Neural cell (in vitro differentiated cells): ENCODE measurements around the gene SH3BP5L.

Experiments used
- CTCF ChIP-seq: fragments of 450-650 bp; IDR thresholded peaks from 2 replicates; pipeline ENCODE4 v1.5.1; 2014; ENCODE audit warnings: antibody characterized with exemption, mild to moderate bottlenecking, moderate library complexity; ENCODE audit not compliant: poor library complexity, severe bottlenecking
- EP300 ChIP-seq: fragments of 450-650 bp; conservative IDR thresholded peaks from 2 replicates; pipeline ENCODE4 v1.6.1; 2014; ENCODE audit warnings: antibody characterized with exemption, mild to moderate bottlenecking, moderate library complexity; ENCODE audit not compliant: poor library complexity, severe bottlenecking
- EZH2 ChIP-seq: fragments of 200-600, 300-800 bp; shearing (Covaris generic), sonication (generic); IDR thresholded peaks from 2 replicates; pipeline ENCODE4 v1.6.1; 2014; ENCODE audit warnings: antibody characterized with exemption, low read length, borderline replicate concordance, mild to moderate bottlenecking; ENCODE audit not compliant: insufficient read depth, poor library complexity, severe bottlenecking

DNA sequence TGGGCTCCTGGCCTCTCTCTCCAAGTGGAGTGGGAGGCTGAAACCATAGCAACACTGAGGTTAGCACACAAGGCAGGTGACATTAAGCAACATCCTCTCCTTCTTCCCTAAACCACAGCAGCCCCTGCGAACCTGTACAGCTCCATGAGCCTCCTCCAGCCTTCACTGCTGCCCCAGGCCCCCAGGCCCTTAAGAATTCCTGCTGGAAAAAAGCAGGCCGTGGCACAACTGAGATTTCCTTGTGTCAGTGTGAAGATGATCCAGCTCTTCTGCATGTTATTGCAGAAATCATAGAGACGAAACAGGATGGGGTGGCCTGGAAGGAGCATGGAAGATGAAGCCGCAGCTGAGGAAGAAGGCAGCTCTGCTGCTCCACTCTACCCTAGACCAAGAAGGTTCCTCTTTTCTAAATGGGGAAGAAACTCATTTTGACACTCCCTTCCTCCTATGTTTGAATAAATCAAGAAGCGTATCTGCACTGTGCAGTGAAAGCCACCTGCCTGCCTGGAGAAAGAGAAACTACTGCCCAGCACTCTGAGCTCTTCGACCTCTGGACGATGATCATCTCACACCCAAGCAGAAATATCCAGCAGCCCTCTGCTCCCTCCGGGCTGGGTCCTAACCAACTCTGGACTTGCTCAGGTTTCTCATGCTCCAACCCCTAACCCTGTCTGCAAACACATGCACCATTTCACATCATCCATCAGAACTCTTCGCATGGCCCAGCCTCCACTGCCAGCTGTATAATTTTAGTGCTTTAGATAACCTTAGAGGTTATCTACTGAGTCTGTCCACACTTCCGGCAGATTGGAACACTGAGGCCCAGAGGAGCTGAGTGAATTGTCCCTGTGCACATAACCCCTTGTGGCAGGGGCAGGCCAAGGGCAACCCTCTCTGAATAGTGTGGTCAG is 20.7 kb downstream of the SH3BP5L start:
- TF ChIP-seq EP300 (no peak), CTCF (no peak), EZH2 (no peak)
